GM18508 (cell line): ENCODE results near the gene SLC22A12.

ENCODE experiments used
- ATAC-seq: cut with Tn5 transposase; IDR thresholded peaks from one replicate; pipeline ENCODE4 v1.9.1; 2021; ENCODE audit warnings: moderate number of reproducible peaks; ENCODE audit not compliant: insufficient read depth, unreplicated experiment

The SLC22A12 gene

GRCh38 chr11:64562723-64563351 is 28.2 kb upstream of the SLC22A12 start:
- ATAC-seq, result no peak

GRCh38 chr11:64563966-64564365 is 27.1 kb upstream of the SLC22A12 start:
- ATAC-seq, result no peak

GRCh38 chr11:64564419-64564818 is 26.6 kb upstream of the SLC22A12 start:
- ATAC-seq, result no peak

GRCh38 chr11:64564947-64565889 is 25.8 kb upstream of the SLC22A12 start:
- ATAC-seq, result no peak

- ATAC-seq, result no peak
Measured at GRCh38 chr11:64566042-64566914, 24.7 kb upstream of the SLC22A12 start.

- no peak for ATAC-seq
Measured at GRCh38 chr11:64566915-64567891, 23.8 kb upstream of the SLC22A12 start.

GRCh38 chr11:64568041-64568571 is 22.9 kb upstream of the SLC22A12 start:
- ATAC-seq, result no peak

GRCh38 chr11:64568584-64569140 is 22.4 kb upstream of the SLC22A12 start:
- ATAC-seq, result no peak

GRCh38 chr11:64569300-64569970 is 21.6 kb upstream of the SLC22A12 start:
- ATAC-seq, result no peak

GRCh38 chr11:64570341-64570740 is 20.7 kb upstream of the SLC22A12 start:
- no peak for ATAC-seq

GRCh38 chr11:64571050-64571409 is 20.0 kb upstream of the SLC22A12 start:
- ATAC-seq, result no peak

- no peak for ATAC-seq
Measured at GRCh38 chr11:64571410-64572091, 19.5 kb upstream of the SLC22A12 start.

GRCh38 chr11:64572143-64572542 is 18.9 kb upstream of the SLC22A12 start:
- no peak for ATAC-seq

- no peak for ATAC-seq
Measured at GRCh38 chr11:64577202-64577601, 13.8 kb upstream of the SLC22A12 start.

GRCh38 chr11:64580412-64580811 is 10.6 kb upstream of the SLC22A12 start:
- no peak for ATAC-seq

- no peak for ATAC-seq
Measured at GRCh38 chr11:64581057-64581523, 9.9 kb upstream of the SLC22A12 start.

- ATAC-seq, result no peak
Measured at GRCh38 chr11:64582885-64583284, 8.1 kb upstream of the SLC22A12 start.
